ENCODE results near the gene CDH11.

The CDH11 gene

DNA sequence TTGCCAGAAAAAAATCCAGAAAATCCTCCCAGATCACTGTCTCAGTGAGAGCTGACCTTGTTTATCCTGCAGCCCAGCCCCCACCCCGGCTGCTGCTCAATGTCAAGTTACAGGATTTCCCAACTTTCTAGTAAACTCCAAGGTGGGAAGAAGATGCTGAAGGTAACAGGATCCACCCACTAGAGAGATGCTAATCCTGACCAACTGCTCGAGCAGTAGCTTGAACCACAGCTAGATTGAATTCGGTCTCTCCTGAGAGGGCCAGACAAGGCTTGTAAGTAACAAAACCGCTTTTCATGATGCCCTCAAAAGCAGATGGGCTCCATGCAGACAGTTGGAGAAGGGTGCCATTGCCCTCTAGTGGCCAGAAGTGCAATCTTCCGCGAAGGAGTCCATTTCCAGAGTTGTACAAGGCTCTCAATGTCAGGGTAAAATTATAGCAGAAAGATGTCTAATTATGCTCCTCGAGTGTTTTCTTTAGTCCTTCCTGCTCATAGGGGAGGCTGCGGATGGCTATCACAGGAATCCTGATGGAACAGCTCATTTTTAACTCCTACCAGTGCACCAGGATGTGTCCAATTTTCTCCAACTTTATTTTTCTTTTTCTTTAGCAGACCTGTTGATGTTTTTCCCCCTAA lies 3.9 kb downstream of the CDH11 start:
- DNase-seq (ENCODE audit: low read depth) = no peak

DNA sequence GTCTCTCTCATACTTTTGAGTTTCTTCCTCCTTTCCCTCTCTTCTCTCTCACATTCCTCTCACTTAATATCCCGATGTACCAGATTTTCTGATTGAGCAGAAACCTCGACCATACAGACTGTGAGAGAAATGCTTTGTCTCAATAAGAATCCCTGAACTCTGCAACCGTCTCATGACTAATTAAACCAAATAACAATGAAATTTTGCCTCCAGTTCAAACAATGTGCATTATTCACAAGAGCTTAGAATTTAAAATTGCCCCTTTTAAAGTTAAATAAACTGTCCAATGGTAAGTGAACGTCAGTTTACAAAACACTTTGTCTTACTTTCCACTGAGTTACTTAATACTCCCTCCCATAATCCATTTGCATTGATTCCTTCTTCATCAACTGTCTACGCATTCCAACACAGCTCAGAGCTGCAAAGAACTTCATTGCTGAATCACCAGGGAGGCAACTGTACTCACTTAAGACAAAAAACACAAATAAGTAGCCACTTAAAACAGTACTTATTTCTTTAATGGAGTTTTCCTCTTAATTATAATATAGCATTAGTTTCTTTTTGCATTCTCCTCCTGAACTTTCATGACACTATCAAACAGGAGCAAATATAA lies 4.9 kb downstream of the CDH11 start:
- no peak for DNase-seq (ENCODE audit: low read depth)

DNA sequence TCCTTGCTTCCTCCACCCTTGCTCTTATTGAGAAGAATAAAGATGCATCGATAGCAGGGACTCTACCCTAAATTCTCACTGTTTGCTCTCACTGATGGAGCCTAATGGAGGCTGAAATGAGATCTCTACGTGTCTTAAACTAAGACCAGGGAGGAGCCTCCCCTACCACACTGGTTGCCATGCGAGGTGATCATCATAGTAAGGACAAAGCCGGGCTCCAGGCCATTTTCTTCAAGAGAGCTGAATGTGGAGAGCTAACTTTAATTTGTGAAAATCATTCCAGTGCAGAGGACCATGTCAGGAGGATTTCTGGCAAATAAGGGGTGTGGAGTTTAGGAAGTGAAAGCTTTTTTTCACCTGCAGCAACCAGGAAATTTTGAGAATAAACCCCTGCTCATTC lies 5.6 kb downstream of the CDH11 start:
- DNase-seq (ENCODE audit: low read depth) = no peak

DNA sequence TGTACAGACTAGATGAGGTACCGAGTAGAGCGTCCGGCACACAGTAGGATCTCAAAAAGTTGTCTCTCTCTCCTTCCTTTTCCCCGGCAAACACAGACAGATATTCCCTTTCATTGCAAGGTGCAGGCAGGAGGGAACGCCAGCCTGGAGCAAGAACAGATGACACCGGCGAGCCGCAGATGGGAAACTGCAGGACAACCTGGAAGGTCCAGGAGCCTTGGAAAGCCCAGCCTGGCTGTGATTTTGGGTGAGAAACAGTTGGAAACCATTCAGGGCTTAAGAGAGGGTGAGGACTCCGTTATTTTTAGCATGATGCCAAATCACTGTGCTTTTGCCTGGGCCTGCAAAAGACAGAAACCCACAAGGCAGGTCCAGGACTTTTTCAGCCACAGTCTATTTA lies 7.3 kb downstream of the CDH11 start:
- no peak for DNase-seq (ENCODE audit: low read depth)

DNA sequence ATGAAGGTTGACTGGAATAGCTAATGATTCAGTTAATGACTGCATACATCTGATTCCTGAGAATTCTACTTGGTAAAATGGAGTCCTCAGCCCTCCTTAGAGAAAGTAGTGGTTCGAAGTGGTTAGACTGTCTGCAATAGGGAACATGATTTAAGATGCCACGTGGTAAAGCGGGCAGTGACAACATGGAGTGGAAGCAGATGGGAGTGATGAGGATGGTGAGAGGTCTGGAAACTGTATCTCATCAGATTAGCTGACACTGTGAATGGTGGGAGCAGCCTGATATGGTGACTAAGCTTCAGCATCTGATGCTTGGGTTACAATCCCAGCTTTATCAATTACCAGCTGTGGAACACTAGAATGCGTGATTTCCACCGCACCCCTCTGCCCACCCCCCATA lies 8.4 kb downstream of the CDH11 start:
- DNase-seq (ENCODE audit: low read depth) = no peak

DNA sequence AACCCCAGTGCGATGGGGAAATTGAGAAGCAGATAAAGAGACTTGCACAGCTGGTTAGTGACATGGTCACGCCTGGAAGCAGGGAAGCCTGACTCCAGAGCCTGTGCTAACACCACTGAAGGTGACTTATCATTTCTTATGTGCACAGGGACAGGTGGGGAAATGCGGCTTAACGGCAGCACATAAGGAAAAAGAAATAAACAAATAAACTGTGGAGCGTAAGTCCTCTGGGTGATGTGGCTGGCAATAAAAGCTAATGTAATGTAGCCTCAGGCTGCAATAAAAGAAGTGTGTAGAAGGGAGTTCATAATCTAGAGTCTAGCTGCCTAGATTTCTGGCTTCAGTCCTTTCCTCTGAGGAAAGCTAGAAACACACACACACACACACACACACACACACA lies 10.6 kb downstream of the CDH11 start:
- DNase-seq (ENCODE audit: low read depth) = no peak

DNA sequence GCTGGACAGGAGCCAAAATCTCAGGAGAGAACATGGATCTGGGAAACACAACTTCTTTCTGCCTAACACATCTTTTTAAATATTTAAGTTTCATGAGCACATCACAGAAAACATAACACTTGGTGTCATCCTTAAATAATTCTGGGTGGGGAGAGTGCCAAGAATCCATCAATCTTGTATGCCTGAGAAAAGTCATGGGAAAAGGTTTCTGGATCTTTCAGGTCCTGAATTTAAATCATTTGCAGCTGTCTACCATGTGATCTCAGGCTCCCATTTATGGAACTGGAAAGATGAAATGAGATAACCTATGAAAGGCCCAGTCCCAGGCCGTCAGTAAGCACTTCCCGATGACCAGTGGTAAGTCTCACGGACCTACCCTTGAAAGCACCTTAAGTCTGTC lies 15.1 kb downstream of the CDH11 start:
- DNase-seq (ENCODE audit: low read depth) = no peak

DNA sequence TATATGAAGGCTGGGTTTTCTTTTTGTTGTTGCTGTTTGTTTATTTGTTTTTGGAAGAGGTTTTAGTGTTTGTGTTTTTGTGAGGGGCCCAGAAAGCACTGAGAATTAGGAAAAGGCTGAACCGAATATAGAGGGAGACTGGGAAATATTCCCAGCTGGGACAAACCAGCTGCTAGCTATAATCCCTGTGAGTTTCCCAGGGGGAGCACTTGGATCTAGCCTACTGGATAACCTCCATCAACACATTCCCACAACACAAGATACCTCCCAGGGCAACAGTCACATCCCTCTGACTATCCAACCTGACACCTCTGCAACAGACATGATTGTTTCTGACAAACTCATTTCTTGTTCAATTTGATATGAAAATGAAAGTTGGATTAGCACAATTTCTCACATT lies 16.7 kb downstream of the CDH11 start:
- DNase-seq (ENCODE audit: low read depth) = no peak

DNA sequence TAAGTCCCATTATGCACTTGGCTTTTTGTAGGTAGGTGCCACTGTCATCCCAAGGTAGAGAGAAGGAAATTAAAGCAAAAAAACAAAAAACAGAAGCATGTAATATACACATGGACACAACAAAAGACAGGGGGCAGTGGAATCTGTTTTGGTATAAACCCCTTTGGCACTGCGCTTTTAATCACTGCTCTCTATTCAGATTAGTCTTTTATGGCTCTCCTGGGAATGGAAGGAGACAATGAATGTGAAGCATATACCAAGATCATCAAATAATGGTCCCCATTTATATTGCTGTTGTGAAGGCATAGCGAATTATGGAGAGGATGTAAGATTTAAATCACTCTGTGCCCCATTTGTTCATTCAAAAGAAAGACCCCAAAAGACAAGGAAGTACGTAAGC lies 17.4 kb downstream of the CDH11 start:
- no peak for DNase-seq (ENCODE audit: low read depth)

DNA sequence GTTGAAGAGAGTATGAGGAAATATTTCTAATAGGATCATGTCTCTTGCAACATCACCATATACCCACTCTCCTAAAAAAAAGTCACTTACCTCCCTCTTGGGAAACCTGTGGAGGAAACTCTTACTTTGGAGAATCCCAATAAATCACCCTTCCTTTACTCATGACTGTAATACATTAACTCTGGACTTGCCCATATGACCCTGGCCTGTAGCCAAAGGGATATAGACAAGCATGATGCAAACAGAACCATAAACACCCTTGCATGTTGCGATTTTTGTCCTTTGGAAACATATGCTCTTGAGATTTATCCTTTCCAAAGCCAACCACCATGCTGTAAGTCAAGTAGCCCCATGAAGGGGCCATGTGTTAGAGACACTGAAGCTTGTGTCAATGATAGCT lies 19.5 kb downstream of the CDH11 start:
- no peak for DNase-seq (ENCODE audit: low read depth)

DNA sequence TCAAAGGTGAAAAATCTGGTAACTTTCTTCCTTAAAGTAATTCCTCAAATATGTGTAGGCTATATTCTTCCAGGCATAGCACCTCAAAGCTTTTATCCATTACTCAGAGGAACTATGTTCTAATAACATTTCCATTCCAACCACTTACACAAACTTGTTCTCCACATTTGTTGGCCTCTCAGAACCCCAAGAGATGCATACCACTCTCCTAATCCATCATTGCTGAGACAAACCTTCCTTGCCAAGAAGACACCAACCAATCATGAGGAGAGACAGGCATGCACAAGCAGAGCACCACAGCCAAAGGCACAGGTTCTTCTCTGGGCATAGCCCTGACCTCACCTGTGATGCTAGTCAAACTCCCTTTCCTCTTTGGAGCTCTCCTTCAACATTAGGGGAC lies 20.9 kb downstream of the CDH11 start:
- DNase-seq (ENCODE audit: low read depth) = no peak

DNA sequence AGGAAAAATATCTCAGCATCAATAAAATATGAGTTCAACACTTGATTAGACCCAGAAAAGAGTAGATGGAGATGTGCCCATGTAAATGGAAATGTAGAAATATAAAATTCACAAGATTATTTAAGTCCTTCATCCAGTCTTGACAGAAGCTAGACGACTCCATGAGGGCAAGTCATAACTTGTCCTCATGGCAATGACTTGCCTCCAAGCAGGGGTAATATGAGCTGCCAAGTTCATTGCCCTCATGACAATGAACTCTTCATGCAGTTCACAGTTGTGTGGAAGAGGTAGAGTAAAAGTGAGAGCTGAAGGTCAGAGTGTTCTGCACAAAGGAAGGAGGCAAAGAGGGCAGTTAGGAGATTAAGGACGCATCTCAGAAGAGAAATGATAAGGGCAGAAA lies 22.3 kb downstream of the CDH11 start:
- no peak for DNase-seq (ENCODE audit: low read depth)

DNA sequence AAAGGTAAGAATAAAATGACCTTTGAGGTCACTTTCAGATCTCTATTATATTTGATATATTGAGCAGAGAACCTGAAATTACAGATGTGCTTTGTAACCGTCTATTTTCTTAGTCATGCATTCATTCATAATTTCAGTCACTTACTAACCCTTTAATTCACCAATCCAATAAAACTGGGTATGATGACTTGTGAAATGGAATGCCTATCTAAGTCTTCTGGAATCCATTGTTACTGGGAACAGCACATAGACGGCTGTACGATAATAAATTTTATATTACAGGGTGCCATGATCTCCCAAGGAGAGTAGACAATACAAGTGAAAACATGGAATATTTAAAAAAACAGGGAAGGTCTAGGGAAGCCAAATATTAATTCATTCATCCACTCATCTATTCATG lies 22.9 kb downstream of the CDH11 start:
- no peak for DNase-seq (ENCODE audit: low read depth)

DNA sequence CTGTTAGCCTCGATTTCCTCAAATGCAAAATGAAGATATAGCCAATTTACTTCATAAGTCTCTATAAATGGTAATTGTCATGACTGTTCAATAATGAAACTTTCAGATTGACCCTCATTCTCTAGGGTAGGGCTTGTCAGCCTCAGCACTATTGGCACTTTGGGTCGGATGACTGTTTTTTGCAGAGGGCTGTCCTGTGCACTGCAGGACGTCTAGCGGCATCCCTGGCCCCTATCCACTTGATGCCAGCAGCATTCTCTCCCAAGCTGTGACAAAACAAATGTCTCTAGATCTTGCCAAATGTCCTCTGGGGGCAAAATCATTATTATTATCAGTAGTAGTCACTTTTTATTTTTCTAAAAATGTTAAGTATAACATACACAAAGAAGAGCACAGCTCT lies 24.6 kb downstream of the CDH11 start:
- DNase-seq (ENCODE audit: low read depth) = no peak

DNA sequence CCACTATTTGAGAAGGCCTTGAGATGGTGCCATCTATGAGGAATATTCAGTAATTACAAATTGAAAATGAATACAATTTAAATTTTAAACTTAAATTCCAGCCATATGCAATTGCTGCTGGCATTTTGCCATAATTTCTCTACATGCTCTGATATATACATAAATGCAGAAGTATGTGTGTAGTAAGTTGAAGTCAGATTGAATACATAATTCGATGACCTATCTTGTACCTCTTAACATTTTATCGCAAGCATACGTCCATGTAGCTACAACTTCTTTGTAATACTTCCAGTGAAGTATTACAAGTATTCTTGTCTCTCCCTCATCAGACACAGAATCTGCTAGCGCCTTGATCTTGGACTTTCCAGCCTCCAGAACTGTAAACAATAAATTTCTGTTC lies 26.0 kb downstream of the CDH11 start:
- DNase-seq (ENCODE audit: low read depth) = no peak

DNA sequence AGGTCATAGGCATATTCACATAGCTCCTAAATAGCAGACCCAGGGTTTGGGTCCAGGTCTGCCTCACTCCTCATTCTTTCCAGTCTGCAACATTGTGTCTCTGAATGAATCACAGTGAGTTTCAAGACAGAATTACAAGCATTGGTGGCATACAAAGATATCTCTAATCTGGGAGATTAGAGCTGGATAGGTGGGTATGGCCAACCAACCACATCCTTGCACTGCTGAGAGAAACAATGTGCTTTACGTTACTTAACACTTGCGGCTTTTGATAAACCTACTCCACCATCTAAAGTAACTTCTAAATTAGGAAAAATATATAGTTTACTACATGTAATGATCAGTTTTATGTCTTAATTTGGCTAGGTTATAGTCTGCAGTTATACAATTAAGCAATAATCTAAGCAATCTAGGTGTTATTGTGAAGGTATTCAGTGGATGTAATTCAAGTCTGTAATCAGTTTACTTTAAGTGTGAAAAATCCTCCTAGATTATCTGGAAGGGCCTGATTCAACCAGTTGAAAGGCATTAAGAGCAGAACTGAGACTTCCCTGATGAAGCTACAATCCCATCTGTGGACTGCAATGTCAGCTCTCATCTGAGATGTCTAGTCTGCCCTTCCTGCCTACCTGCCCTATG lies 26.7 kb downstream of the CDH11 start:
- no peak for DNase-seq (ENCODE audit: low read depth)

DNA sequence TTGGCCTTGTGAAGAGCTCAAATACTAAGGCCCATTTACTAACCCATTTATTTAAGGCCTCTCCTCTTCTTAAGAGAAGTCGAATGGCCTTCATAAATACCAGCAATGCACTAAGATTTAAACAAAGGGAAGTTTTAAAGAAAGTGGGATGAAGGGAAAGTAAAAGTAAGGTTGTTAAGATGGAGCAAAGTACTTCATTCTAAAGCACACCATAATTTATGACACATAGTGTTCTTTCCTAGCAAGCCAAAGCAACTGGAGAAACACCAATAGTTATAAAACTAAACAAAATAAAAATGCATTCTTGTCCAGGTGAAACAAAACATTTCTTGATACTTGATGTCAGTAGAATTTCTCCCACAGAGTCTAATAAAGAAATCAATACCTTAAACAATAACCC lies 27.9 kb downstream of the CDH11 start:
- no peak for DNase-seq (ENCODE audit: low read depth)

DNA sequence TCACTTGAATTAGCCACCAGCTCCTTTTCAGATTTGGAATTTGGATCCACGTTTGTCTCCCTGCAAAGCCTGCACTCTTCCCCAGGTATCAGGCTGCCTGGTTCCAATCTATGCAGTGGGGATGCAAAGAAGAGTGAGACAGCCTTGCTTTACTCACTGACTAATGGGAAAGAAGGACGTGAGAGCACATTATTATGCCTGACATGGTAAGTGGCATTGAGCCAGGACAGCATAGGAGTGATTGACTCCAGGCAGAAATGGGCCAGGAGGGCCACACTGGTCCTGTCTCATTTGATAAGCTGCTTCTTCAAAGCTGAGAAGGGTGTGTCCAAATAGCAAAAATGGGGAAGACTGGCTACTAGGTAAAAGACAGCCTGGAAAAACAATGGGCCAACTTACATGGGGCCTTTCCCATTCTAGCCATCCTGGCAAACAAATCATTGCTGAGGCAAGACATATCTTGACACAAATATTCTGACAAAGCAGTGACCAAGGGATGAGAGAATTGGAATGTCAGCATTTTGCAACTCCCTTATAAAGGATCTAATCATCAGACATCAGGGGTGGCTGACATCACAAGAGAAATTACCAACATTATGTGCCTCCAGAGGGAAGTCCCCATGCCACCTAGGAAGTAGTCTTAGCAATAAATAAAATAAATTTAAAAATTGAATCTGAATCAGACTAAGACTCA lies 38.6 kb downstream of the CDH11 start:
- DNase-seq (ENCODE audit: low read depth) = no peak

DNA sequence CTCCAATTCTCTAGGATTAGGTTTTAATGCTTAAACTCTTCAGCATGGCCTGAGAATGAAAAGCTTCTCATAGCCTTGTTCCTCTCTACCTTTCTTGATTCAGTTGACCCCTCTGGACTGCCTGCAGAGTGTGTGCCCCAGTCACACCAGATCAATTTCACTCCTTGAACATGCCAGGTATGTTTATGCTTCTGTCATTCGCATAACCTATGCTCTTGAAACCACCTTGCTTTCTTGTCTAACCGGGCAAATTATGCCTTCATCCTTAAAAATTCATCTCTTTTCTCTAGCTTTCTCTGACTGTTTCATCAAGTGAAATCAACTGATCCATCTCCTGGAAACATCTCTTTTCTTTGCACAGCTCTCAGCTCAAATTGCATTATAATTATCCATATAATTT lies 42.3 kb downstream of the CDH11 start:
- DNase-seq (ENCODE audit: low read depth) = no peak

DNA sequence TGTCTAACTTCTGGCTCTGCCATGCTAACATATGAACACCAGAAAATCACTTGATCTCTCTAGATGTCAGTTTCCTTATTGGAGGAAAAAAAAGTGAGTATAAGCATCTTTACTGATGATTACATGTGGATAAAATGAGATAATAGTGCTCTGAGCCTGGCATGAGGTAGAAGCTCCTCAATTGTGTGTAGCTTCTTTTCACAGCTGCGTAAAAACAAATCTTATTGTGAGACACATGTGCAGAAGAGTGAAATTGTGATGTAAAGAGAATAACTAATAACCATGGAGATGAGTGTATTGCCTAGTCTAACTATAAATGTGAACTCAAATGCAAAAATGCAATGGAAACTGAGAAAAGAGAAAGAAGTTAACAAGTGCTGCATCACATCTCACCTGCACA lies 44.7 kb downstream of the CDH11 start:
- no peak for DNase-seq (ENCODE audit: low read depth)

DNA sequence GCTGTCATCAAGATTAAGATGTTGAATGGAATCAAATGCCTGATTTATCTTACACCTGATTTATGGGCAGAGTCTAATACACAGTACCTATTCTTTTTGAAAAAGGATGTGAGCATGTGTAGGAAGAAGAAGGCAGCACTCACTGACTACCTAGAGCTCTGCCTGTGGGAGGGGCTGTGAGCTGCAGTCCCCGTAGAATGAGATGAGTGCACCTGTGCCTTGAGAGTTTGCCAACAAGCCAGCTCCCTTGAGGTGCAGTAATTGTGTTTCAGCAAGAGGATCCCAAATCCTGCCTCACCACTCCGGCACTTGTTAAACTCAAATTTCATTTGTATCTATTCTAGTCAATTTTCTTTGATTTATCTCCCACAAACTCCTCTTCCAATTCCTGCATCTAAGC lies 46.0 kb downstream of the CDH11 start:
- no peak for DNase-seq (ENCODE audit: low read depth)

DNA sequence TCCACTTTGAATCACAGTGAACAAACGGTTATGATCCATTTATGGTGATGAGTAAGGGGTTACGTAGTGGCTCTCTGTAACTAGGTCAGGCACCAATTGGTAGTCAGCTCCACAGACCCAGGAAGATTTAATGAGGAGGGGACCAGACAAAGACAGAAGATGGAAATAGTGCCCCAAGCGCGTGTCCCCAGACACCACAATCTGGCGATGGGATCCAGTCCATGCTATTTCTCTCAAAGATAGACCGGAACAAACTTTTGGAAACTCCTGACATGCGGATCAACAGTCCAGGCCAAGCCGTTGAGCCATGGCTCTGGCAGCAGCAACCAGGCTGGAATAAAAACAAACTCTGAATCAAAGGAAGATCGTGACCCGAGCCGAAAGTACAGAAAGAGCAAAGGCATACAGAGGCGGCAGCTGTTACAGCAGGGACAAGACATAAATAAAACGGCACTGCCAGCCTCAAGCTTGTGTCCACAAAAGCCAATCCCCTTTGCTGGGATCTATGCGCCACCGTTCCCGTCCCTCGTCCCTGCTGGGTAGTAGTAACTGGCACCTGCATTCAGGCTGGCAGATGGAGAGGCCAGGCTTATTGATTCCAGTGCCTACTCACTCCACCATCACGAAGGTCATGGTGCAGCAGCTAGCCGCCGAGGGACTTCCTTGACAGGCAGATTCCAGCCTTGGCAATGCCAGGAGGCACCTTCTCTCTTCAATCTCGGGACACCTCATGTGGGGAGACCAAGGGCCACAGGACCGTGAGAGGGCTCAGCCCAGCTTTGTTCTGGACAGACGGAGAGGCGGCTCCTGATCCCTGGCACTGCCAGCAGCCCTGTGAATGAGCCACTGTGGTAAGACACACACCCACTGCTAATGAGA lies 50.2 kb downstream of the CDH11 start:
- DNase-seq (ENCODE audit: low read depth) = no peak
